HUDEP-2 (cell line): ENCODE data around the gene CD163L1.
A peak's percentile ranks its signal among the peaks of the same experiment; 100 is the strongest.
"Not testable (repeated sequence)": the region's sequence is repeated elsewhere in the genome, so short reads cannot be mapped to it uniquely, and the experiment has no call there.

Experiments used
- DNase-seq, 76 experiments: peaks; one replicate each; lab custom pipeline; 2025; ENCODE audit not compliant: unreplicated experiment in 76 of 76; lab: John Stamatoyannopoulos, UW

The CD163L1 gene

DNA sequence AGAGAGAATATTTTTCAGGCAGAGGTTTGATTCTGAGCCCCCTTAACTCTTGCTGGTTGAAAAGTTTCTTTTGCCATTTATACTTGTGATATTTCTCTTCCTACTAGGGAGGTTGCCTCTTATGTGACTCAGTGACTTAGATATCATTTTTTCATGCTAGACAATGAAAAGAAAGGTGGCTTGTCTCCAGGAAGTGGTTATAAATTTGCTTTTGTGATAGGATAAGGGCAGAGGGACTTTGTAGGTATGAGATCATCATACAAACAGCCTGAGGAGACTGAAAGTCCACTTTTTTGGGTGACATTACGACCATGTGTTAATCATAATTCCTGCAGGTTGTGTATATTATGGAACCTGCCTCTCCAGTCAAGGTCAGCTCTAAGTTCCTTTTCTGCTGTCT lies 104.3 kb downstream of the CD163L1 start:
- DNase-seq = no peak

DNA sequence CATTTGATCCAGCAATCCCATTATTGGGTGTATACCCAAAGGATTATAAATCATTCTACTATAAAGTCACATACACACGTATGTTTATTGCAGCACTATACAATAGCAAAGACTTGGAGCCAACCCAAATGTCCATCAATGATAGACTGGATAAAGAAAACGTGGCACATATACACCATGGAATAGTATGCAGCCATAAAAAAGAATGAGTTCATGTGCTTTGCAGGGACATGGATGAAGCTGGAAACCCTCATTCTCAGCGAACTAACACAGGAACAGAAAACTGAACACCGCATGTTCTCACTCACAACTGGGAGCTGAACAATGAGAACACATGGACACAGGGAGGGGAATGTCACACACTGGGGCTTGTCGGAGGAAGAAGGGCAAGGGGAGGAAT lies 106.2 kb downstream of the CD163L1 start:
- not testable (repeated sequence) for DNase-seq

DNA sequence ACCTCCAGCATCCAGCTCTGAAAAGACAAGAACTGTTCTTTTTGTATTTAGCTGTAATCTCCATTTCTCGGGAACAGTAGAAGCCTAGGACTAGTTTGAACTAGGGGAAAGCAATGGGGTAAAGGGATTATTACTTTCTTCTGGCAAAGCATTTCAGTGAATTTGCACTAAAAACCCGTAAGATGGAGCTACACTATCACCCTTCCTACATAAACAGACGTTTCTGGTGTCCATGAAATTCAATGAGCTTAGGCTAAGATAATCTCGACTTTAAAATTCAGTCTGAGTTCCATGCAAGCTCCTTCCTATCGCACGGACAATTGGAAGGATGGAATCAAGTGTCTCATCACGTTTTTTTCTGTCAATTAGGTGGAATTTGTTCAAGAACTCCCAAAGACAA lies 116.0 kb downstream of the CD163L1 start:
- peak in 2 of 76 experiments; percentile 8 to 14 for DNase-seq

DNA sequence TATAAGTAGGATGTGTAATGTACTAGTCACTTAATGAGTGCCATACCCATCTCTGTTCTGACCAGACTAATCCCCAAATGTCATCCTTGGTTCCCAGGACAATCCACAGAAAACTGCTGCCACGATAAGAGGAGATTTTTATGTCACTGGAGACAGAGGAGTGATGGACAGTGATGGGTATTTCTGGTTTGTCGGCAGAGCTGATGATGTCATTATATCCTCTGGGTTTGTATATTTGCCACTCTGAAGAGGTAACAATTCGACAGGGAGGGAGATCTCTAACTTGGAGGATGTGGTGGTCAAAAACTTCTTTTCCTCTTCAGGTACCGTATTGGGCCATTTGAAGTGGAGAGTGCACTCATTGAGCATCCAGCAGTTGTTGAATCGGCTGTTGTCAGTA lies 119.8 kb downstream of the CD163L1 start:
- no peak for DNase-seq

DNA sequence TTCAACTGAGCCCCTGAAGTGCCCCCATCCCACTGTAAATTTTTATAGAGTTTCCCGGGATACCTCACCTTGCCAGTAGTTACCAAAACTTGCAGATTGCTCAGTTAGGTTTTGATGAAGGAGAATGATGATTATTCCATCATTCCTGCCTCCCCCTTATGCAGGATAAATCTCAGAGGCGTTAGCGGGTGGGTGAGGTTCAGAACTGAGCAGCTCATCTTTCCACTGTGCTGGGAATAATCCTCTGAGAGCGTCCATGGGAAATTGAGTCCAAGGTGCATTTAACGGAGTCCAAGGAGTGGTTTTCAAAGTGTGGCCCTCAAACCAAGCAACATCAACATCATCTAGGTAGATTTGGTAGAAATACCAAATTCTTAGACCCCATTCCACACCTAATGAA lies 121.4 kb downstream of the CD163L1 start:
- DNase-seq = no peak

DNA sequence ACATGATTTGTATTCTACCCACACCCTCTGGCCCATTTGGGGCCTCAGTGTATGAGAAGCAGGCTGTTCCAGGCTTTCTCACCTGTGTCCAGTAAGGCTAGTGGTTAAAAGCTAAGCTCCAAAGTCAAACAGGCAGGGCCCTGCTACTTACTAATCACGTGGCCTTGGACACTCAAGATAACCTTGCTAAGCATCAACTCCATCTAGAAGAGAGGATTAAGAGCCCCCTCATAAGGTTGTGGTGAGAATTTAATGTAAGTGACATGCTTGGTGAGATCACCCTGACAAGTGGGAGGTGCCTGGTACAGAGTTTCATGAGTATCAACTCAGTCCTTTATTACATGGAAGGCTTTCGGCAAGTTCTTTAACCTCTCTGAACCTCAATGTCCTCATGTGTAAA lies 122.3 kb downstream of the CD163L1 start:
- peak in 5 of 76 experiments; percentile 11 to 31 (median 16) for DNase-seq

DNA sequence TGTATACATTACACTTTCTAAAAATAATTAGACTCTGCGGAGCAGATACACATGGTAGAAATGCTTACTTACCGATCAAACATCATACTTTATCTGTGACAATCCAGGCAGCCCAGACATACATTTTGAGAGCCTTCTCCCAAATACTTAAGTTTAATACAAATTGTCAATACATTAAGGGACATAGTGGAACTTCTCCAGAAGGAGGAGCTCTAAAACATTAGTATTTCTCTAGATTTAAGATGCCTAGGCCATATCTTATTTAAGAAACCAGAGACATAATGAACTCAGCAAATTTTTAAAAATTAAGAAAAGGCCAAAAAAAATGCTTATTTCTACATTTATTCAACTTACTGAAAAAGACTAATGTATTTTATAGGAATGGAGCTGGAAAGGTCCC lies 124.0 kb downstream of the CD163L1 start:
- DNase-seq = peak in 4 of 76 experiments; percentile 4 to 18 (median 7)

DNA sequence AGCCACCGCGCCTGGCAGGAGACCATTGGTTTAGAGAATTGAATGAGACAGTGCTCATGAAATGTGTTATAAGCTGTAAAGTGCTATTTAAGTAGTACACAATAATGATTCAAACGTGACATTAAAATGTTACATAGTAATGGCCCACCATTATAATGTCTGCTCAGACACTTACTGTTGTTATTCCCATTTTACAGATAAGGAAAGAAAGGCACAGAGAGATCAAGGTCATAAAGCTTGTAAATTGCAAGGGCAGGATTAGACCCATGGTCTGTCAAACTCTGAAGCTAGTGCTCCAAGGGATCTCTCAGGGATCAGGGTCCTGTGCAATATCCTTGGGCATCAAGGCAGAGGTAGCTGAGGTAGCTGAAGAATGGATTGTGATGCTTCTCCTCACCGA lies 133.9 kb downstream of the CD163L1 start:
- DNase-seq = no peak
